Anterior cingulate cortex (tissue), 58 donors: Measurements from ENCODE around the gene HIRA.
"Not testable (repeated sequence)": the region's sequence is repeated elsewhere in the genome, so short reads cannot be mapped to it uniquely, and the experiment has no call there.

ENCODE experiments used
- DNase-seq, 58 donors: peaks; one replicate each; lab custom pipeline; 2025; lab: John Stamatoyannopoulos, UW

The HIRA gene

GRCh38 chr22:19393704-19394103, 37.8 kb downstream of the HIRA start:
- DNase-seq = no peak

DNA sequence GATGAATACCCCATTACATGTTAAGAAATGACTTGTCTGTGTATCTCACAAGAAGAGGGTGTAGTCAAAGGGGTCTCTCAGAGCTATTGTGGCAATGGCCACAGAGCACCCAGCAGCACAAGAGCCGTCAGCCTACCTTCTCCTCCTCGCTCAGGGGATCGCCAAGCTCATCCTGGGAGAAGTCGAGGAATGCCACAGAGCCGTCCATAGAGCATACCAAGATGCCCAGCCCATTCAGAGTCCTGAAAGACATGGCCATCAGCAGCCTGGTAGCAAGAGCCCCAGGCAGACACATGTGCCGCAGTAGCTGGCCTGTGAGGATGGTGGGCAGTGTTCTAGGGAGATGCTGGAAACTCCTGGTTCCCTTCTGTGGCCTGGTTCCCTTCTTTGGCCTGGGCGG, 44.0 kb downstream of the HIRA start:
- no peak for DNase-seq

GRCh38 chr22:19387038-19387437, 44.5 kb downstream of the HIRA start:
- DNase-seq = no peak

DNA sequence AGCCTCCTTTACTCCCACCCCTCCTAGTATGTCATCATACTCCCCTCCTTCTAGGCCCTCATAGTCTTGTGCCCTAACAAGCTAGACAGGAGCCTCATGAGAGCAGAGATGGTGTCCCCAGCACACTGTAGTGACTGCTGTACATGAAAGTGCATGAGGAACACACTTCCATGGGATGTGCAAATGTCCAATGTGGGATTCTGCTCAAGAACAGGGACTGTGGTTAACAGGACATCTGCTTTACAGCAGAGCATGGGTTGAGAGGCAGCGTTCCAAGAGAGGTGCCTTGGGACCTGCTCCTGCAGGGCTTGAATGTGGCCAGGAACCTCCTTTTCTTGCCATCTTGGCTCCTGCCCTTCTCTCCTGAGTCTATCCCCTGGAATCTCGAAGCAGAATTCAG, 45.3 kb downstream of the HIRA start:
- no peak for DNase-seq

GRCh38 chr22:19385221-19385906, 46.2 kb downstream of the HIRA start:
- no peak for DNase-seq

DNA sequence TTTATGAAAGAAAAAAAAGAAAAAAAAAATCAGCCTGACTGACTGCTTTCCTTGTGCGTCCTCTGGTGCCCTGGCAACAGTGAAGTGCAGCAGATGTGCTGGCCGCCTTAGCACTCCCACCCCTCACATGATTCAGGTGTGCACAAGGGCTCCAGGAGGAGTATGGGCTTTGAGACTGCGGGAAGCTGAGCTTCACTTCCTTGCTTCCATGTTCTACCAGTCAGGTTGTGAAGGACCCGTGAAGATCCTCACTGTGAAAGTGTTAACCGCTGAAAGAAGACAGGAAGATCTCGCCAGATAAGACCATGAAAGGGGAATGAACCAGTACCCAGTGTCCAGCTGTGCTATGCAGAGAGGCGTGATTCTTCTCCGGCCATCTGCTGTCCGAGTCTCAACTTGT, 48.2 kb downstream of the HIRA start:
- no peak for DNase-seq

DNA sequence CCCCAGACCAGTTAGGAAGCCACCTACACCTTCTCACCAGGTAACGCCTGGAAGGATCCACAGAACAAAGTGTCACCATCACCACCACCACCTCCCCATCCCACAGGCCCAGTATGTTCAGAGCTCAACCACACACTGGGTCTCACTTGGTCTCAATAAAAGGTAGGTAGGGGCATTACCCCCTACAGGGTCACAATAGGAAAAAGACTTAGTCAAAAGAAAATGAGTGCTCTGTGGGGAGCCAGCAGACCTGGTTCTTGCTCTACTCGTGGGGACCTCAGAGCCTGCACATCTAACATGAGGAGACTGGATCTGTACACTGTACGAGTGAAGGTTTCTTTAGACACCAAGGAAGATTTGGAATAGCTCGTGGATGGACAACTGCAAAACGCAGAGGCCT, 49.3 kb downstream of the HIRA start:
- no peak for DNase-seq

DNA sequence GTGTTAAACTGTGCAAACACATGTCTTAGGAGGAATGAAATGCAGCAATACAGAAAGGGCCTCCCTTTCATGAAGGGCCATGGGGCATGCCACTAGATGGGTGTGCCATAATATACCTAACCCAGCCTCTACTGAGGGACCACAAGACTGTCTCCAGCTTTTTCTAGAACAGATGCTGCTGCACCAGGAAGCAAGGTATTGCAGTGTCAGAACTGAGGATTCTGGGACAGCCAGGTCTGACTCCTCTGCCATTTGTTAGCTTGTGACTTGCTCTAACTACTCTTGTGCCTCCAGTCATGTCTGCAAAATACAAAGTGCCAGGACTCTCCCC, 53.2 kb downstream of the HIRA start:
- no peak for DNase-seq

DNA sequence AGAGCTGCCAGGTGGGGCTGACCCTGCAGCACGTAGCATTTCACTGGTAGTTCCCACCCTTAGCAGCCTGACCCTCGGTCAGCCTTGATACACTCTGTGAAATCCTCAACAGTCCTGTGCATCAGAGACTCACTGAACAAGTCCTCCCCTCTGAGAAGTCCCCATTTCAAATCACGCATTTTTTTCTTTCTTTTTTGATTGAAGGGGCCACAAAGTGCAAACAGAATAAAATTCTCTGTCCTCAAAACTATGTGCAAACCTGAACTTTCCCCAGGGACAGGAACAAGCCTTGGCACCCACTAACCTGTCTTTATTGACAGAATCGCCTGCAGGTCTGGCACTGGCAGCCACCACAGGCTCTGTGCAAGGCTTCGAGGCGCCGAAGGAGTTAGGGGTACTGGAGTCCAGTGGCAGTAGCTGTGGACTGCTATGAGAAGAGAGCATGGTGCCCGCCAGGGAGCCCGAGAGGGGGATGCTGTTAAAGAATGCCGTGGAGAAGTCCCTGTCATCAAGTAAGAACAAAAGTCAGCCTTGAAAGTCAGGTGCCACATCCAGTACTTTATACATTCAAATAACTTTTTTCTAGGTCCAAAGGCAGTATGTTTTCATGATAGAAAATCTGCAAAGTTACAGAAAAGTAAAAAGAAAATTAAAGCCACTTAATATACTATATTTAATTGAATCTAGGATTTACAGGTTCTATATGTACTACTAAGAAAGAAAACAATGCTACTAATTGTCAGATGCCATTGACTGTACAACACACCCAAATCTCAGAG, 53.8 kb downstream of the HIRA start:
- DNase-seq = no peak

DNA sequence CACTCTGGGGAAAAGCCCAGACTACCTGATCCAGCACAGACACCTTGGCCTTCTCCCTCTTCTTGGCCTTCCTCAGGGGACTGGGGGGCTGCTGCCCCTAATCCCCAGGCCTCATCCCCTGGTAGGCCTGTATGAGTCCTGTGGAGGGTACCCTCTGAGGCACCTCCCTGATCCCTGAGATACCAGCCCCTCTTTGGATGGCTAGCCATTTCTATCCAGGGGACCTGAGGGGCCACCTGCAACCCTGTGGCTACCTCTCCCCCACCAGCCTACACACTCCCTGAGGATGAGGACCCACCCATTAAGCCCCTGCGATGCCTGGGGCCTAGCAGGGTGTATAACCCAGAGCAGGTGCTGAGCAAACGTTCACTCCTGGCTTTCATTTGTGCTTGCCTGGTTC, 54.6 kb downstream of the HIRA start:
- no peak for DNase-seq

GRCh38 chr22:19376247-19376646, 55.3 kb downstream of the HIRA start:
- no peak for DNase-seq

GRCh38 chr22:19375435-19375834, 56.1 kb downstream of the HIRA start:
- no peak for DNase-seq

DNA sequence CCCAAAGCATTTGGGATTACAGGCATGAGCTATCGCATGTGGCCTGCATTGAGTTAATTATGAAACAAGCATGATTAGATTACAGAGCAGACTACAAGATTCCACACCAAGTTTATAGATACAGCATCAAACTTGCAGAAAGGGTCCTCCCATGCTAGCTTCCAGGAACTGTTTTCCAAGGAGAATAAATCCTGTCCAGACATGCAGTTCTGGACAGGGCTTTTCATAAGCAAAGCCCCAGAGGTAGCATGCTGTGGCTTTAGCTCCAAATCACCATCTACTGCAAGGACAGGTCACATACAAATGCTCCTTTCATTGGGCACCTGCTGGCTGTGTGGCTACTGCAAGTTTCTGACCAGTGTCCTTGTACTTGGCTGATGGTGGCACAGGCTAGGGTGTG, 57.1 kb downstream of the HIRA start:
- no peak for DNase-seq

GRCh38 chr22:19373450-19373849, 58.1 kb downstream of the HIRA start:
- DNase-seq = no peak

DNA sequence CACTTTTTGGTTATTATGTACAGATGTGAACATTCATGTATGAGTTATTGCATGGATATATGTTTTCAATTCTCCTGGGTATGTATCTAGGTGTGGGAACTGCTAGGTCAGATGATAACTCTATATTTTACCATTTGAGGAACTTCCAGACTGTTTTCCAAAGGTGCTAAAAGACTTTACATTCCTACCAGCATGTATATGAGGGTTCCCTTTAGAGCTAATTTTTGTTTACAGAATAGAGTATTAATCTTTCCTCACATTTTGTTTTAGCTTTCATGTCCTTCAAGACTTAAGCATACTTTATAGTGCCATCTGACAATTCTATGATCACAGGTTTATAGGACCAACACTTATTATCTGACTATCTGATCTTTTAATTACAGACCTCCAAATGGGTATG, 59.6 kb downstream of the HIRA start:
- DNase-seq = no peak

- DNase-seq = no peak
Observed at GRCh38 chr22:19368876-19369275, 62.7 kb downstream of the HIRA start.

GRCh38 chr22:19367763-19368367, 63.7 kb downstream of the HIRA start:
- no peak for DNase-seq

DNA sequence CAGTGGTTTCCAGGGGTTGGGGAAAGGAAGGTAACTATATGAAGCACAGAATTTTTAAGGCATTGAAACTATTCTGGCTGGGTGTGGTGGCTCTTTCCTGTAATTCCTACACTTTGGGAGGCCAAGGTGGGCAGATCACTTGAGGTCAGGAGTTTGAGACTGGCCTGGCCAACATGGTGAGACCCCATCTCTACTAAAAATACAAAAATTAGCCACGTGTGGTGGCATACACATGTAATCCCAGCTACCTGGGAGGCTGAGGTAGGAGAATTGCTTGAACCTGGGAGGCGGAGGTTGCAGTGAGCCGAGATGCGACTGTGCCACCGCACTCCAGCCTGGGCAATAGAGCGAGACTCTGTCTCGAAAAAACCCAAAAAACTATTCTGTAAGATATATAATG, 68.0 kb downstream of the HIRA start:
- DNase-seq = not testable (repeated sequence)

GRCh38 chr22:19361501-19362103, 69.9 kb downstream of the HIRA start:
- DNase-seq = no peak

GRCh38 chr22:19360862-19361261, 70.7 kb downstream of the HIRA start:
- DNase-seq = no peak

GRCh38 chr22:19360300-19360792, 71.2 kb downstream of the HIRA start:
- no peak for DNase-seq
